NK-92 (cell line): ENCODE data around the gene NDUFS5.
"Not testable (repeated sequence)": the region's sequence is repeated elsewhere in the genome, so short reads cannot be mapped to it uniquely, and the experiment has no call there.

ENCODE experiments used
- DNase-seq: peaks from one replicate; lab custom pipeline; 2025; ENCODE audit not compliant: unreplicated experiment; lab: John Stamatoyannopoulos, UW

NDUFS5 gene

DNA sequence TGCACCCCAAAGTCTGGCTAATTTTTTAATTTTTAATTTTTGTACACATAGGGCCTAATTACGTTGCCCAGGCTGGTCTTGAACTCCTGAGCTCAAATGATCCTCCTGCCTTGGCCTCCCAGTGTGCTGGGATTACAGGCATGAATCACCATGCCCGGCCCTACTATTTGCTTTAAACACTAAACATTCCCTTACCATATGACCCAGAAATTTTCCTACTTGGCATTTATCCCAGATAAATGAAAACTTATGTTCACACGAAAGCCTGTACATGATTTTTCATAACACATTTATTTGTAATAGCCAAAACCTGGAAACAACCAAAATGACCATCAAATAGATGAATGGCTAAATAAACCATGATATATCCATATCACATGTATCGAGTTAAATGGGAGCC, 35.8 kb downstream of the NDUFS5 start:
- DNase-seq = no peak

DNA sequence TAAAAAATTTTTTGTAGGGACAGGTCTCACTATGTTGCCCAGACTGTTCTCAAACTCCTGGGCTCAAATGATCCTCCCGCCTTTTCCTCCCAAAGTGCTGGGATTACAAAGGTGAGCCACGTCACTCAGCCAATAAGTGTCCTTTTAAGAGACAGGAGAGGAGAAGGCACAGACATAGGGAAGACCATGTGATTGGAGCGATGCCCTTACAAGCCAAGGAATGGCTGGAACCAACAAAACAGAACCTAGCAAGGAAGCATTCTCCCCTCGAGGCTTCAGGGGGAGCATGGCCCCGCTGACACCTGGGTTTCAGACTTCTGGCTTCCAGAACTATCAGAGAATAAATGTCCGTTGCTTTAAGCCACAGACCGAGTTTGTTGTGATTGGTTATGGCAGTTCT, 37.0 kb downstream of the NDUFS5 start:
- no peak for DNase-seq

DNA sequence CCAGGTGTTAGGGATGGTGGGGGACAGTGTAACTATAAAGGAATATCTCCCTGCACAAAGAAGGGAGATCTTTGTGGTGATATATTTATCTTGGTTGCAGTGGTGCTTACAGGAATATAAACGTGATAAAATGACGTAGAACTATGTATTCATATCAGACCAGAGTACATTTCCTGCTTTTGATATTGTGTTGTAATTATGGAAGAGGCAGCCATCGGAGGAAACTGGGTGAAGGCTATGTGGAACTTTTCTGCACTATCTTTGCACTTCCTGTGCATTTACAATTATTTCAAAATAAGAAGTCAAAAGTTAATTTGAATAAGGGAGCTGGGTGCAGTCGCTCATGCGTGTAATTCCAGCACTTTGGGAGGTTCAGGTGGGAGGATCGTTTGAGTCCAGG, 37.6 kb downstream of the NDUFS5 start:
- no peak for DNase-seq

DNA sequence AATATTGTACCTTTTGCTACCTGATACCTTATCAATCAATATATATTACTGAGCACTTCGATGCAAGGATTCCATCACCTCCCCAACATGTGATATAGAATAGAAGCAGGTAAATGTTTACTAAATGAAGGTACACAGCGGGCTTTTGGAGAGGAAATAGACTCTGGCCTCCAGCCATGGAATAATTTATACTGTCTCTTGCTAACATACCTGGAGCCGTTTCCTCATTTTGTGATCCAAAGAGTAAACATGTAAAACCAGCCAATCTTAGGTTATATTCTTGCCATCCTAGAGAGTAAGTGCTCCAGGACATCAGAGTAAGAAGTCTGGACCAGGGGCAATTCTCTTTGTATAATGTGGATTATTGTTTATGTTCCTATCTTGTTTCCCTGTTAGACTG, 39.4 kb downstream of the NDUFS5 start:
- DNase-seq = no peak

DNA sequence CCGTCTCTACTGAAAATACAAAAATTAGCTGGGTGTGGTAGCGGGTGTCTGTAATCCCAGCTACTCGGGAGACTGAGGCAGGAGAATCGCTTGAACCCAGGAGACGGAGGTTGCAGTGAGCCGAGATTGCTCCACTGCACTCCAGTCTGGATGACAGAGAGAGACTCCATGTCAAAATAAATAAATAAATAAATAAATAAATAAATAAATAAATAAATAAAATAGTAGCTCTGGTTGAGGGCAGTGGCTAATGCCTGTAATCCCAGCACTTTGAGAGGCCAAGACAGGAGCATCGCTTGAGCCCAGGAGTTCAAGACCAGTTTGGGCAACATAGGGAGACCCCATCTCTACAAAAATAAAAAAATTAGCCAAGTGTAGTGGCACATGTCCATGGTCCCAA, 42.1 kb downstream of the NDUFS5 start:
- DNase-seq = not testable (repeated sequence)

DNA sequence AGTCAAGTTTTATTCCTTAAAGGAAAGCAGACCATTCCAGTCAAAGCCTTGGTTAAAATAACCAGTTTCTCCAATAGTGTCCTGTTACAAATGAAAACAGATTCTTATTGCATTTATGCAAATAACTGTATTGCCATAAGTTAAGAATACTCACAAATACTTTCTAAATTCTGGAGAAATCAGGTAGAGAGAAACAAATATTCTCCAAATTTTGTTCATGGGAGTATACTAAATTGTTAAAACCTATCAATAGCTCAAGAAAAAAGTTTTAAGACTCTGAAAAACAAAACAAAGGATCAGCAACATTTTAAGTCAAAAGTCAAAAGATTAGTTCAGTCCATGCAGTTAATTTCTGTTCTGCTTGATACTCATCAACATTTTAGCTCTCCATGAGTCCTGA, 45.4 kb downstream of the NDUFS5 start:
- not testable (repeated sequence) for DNase-seq

DNA sequence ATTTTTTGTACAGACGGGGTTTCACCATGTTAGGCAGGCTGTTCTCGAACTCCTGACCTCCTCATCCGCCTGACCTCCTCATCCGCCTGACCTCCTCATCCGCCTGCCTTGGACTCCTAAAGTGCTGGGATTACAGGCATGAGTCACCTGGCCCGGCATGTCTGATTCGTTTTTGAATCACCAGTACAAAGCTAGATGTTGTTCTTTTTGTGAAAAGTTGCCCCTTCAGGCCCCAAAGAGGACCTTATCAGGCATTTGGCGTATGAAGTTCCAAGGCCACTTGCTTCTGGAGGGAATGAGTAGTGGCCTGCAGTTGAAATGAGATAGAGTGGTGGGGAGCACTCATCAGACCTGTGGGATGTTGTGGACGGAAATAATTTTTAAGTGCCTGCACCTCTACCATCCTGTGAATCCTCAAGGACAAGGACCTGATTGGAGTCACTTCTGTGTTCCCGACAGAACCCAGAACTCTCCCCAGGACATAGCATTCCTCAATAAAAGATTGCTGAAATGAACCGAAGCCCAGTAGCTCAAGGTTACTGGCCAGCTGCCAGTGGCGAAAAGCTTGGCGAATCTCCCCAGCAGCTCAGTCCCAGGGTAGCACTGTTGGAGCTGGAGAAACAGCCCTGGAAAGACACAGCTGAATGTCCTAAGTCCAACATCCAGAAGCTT, 50.1 kb downstream of the NDUFS5 start:
- no peak for DNase-seq

DNA sequence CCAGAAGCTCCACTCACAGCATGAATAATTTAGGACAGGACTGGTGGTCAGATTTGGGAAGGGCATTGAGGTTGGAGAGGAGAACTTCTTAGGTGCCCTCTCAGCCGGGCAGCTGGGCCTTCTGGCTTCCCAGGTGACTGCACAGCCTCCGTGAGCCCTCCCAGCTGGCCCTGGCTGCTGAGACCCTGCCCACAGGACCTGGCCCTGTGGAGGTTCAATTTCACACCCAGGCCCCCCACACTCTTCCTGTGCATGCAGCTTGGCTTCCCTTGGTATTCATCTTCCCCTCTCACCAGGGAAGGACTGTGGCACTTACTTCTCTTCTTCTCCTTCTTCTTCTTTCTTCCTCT, 50.6 kb downstream of the NDUFS5 start:
- no peak for DNase-seq

DNA sequence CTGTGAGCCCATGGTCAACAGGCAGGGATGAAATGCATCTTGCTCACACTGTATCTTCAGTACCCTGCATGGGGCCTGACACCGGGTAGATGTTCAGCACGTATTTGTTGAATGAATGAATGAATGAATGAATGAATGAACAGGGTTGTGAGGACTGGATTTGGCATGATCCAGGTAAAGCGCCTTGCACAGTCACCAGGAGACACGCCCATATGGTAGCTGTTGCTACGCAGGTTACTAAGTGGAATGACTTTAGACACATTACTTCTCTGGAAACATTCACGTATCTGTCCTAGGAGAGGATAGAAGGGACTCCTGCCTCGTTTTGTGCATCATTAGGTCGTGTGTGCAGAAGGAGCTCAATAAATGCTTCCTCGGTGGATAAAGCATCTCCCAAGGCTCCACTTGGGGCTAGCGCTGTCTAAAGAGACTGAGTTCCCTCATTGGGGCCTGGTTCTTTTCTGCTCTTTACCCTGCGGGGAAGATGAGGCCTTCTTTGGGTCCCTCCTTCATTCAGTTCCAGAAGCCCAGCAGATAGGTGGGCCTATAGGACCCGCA, 54.2 kb downstream of the NDUFS5 start:
- DNase-seq = no peak

DNA sequence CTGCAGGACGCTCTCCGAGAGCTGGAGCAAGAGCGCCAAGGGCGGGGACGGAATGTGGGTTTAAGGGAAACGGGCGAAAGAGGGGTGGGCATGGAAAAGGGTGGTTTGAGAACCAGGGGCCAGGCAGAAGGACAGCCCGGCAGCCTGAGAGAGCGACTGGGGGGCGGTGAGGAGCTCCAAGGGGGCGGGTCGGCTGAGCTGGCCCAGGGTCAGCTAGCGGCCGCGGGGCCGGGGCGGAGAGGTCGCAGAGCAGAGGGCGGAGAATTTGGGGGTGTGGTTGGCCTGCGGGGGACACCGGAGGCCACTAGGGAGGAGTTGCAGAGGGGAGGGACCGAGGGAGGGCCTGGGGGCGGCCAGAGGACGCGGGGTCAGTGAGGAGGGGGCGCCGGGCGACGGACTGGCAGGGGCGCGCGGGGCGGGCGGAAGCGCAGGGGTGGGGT, 54.7 kb downstream of the NDUFS5 start:
- DNase-seq = no peak

DNA sequence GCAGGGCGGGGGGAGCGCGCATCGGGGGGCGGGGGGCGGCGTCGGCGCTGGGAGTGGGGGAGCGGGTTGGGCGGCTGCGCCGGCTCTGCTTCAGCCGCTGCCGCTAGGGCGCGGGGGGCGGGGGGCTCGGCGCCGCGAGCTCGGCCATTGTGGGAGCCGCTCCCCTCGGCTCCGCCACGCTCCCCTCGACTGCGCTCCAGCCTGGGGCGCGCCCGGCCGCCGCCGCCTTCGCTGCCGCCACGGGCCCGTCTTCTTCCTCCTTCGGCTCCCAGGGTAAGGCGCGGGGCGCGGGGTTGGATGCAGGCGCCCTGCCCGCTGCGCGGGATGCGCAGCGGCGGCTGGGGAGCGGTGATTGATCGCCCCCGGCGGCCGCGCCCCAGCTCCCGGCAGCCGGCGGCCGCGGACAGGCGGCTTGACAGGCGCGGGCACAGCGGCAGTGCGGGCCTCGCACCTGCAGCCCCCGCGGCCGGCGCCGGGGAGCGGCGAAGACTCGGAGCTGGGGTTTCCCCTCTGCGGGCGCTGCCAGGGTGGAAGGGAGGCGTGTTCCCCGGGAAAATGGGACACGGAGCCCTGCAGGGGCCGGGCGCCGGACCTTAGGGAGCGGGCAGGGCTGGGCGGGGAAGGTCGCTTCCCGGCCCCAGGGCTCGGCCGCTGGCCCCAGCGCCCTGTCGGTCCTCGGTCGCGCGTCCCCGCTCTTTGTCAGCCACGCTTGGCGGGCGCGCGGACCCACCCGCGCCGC, 55.3 kb downstream of the NDUFS5 start:
- DNase-seq = no peak

DNA sequence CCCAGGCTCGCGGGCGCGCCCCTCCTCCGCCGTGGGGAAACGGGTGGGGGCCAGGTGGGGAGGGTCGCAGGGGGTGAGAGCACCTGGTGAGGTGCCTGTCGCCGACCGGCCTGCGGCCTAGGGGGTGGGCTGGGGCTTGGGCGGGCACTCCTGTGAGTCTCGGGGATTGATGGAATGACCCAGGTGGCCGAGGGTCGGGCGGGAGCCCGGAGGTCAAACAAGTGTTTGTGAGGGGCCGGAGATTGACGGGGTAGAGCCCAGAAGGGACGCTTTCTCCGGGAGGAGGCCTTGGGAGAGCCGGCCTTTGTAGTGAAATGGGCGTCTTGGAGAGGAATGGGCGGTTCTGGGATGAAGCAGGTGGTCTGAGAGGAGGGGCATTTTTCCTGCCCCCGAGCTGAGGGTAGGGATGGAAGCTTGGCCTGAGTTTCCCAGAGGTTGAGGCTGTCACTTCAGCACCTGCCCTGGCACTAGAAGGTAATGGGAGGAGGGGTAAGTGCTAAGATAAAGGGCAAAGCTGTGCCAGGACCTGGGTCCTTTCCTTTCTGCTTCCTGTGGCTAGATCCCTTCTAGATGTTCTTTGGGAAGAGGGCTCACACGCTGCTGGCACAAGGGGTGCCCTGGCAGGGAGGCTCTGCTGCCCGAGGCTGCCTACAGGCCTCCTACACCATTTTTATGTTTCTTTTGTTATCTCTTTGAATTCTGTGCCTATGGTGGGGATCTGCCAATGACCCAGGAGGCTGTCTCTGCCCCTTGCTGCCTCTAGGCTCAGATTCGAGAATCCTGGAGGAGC, 56.1 kb downstream of the NDUFS5 start:
- no peak for DNase-seq

DNA sequence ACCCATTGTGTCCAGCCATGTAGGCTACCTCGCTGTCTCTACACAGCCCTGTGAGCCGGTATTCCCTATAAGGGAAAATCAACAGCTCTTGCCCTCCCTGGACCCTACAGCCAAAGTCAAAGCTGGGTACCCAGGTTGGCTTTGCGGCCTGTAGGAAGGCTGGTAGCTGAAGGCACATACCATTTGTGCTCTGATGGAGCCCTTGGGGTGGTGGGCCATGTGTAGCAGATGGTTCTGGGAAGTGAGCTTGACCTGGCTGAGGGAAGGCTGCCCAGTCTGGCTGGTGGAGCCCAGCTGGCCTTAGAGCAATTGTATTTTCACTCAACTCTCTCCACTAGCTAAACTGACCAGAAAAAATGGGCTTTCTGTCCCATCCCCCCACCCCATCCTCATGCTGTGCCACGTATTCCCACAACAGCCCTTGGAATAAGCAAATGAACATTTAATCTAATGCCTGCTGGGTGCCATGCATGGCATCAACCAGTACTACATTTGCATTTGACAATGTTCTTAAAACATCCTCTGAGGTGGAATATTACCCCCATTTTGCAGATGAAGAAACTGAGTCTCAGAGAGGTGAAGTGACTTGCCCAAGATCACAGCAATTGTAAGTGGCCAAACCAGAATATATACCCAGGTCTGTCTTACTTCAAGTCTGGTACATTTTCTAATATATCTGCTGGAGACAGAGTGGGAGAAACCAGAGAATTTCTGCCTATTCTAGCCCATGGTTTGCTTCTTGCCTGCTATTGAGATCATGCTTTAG, 56.8 kb downstream of the NDUFS5 start:
- DNase-seq = no peak

DNA sequence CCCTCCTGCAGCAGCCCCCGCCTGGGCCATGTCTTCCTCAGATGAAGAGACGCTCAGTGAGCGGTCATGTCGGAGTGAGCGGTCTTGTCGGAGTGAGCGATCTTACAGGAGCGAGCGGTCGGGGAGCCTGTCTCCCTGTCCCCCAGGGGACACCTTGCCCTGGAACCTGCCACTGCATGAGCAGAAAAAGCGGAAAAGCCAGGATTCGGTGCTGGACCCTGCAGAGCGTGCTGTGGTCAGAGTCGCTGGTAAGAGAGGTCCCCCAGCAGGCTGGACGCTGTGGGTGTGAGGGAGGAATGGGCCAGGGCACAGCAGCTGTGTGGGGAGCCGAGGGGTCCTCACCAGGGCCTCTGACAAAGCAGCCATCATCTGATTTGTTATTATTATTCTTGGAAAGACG, 58.0 kb downstream of the NDUFS5 start:
- DNase-seq = no peak
